GM12878 (cell line): ENCODE data around the gene PORCN. TPM values are rescaled to one million over a fixed set of nuclear protein-coding genes. Genes with fewer than 3 reads are reported as not detected.

Experiments
- ATF2 ChIP-seq: IDR thresholded peaks from 2 replicates; pipeline ENCODE4 v1.6.1; 2012; ENCODE audit warnings: low read length, inconsistent platforms
- BHLHE40 ChIP-seq, 2 experiments: fragments of 450-650 bp in 1 of 2; IDR thresholded peaks; 2 replicates each; pipeline ENCODE4 v1.6.1; 2011 to 2017; ENCODE audit warnings: low read depth in 2 of 2, borderline replicate concordance in 1 of 2, improper control_type of control experiment in 1 of 2, low read length in 1 of 2, mild to moderate bottlenecking in 1 of 2
- CHD2 ChIP-seq: IDR thresholded peaks from 2 replicates; pipeline ENCODE4 v1.6.1; 2011; ENCODE audit warnings: low read depth, low read length, improper control_type of control experiment, borderline replicate concordance
- CHD4 ChIP-seq: fragments of 200-600 bp; sonication (generic); IDR thresholded peaks from 2 replicates; pipeline ENCODE4 v1.6.1; 2016; ENCODE audit warnings: mild to moderate bottlenecking
- CTCF ChIP-seq, 3 experiments: IDR thresholded peaks in 2 of 3; conservative IDR thresholded peaks in 1 of 3; 2 replicates each; pipeline ENCODE4 v1.5.1; 2011; ENCODE audit warnings: low read depth in 3 of 3, low read length in 3 of 3, mild to moderate bottlenecking in 3 of 3, control low read depth in 2 of 3, moderate library complexity in 2 of 3, inconsistent platforms in 1 of 3, mixed read lengths in 1 of 3; ENCODE audit not compliant: control insufficient read depth in 2 of 3, insufficient read depth in 1 of 3; ENCODE audit errors: extremely low read depth in 1 of 3
- E2F4 ChIP-seq: IDR thresholded peaks from 2 replicates; pipeline ENCODE4 v1.6.1; 2012; ENCODE audit warnings: low read depth, low read length, improper control_type of control experiment
- HDAC6 ChIP-seq: fragments of 200-600 bp; sonication (generic); IDR thresholded peaks from one replicate; pipeline ENCODE4 v1.8.0; 2017; ENCODE audit warnings: antibody characterized with exemption; ENCODE audit not compliant: unreplicated experiment
- JUND ChIP-seq: IDR thresholded peaks from 2 replicates; pipeline ENCODE4 v1.6.1; 2012; ENCODE audit warnings: low read depth, mild to moderate bottlenecking, low read length, improper control_type of control experiment, moderate library complexity
- LARP7 ChIP-seq: fragments of 450-650 bp; IDR thresholded peaks from 2 replicates; pipeline ENCODE4 v1.6.1; 2017; ENCODE audit warnings: mild to moderate bottlenecking
- MTA2 ChIP-seq: fragments of 450-650 bp; IDR thresholded peaks from 2 replicates; pipeline ENCODE4 v1.6.1; 2016; ENCODE audit warnings: low read depth, mild to moderate bottlenecking, moderate library complexity
- MTA3 ChIP-seq: IDR thresholded peaks from 2 replicates; pipeline ENCODE4 v1.6.1; 2012; ENCODE audit warnings: low read length, inconsistent platforms, borderline replicate concordance
- NFIC ChIP-seq: IDR thresholded peaks from 2 replicates; pipeline ENCODE4 v1.6.1; 2012; ENCODE audit warnings: low read depth, mild to moderate bottlenecking, inconsistent platforms, low read length, moderate library complexity
- NFYA ChIP-seq: IDR thresholded peaks from 2 replicates; pipeline ENCODE4 v1.6.1; 2011; ENCODE audit warnings: low read depth, mild to moderate bottlenecking, low read length, improper control_type of control experiment, borderline replicate concordance
- NKRF ChIP-seq: fragments of 450-650 bp; conservative IDR thresholded peaks from 2 replicates; pipeline ENCODE4 v1.6.1; 2017; ENCODE audit warnings: mild to moderate bottlenecking, moderate library complexity
- NR2C1 ChIP-seq: fragments of 450-650 bp; IDR thresholded peaks from 2 replicates; pipeline ENCODE4 v1.6.1; 2017; ENCODE audit warnings: antibody characterized with exemption, mild to moderate bottlenecking, moderate library complexity
- POLR2A ChIP-seq: IDR thresholded peaks from 2 replicates; pipeline ENCODE4 v1.6.1; 2011; ENCODE audit warnings: low read depth, mild to moderate bottlenecking, low read length
- POLR2AphosphoS2 ChIP-seq: IDR thresholded peaks from 2 replicates; pipeline ENCODE4 v1.6.1; 2011; ENCODE audit warnings: low read depth, mild to moderate bottlenecking, low read length, improper control_type of control experiment, moderate library complexity
- RELA ChIP-seq: fragments of 450-650 bp; IDR thresholded peaks from 2 replicates; pipeline ENCODE4 v1.8.0; 2014; ENCODE audit warnings: borderline replicate concordance; ENCODE audit not compliant: partially characterized antibody
- SMARCA5 ChIP-seq: fragments of 450-650 bp; IDR thresholded peaks from 2 replicates; pipeline ENCODE4 v1.6.1; 2017; ENCODE audit warnings: mild to moderate bottlenecking
- SREBF1 ChIP-seq: IDR thresholded peaks from 2 replicates; pipeline ENCODE4 v1.6.1; 2012; ENCODE audit warnings: mild to moderate bottlenecking, low read length
- TARDBP ChIP-seq: IDR thresholded peaks from 2 replicates; pipeline ENCODE4 v1.6.1; 2016; ENCODE audit warnings: borderline replicate concordance
- TCF7 ChIP-seq: IDR thresholded peaks from 2 replicates; pipeline ENCODE4 v1.6.1; 2014; ENCODE audit warnings: antibody characterized with exemption, borderline replicate concordance
- USF2 ChIP-seq: IDR thresholded peaks from 2 replicates; pipeline ENCODE4 v1.6.1; 2011; ENCODE audit warnings: low read depth, low read length, improper control_type of control experiment, borderline replicate concordance
- ZBED1 ChIP-seq: IDR thresholded peaks from 2 replicates; pipeline ENCODE4 v1.6.1; 2016; ENCODE audit warnings: borderline replicate concordance
- polyA plus RNA-seq, 11 experiments: library from polyadenylated mRNA; depleted of rRNA in 4 of 11; unstranded in 6 of 11; stranded (reverse) in 5 of 11; fragments of >200 nt; fragmentation: Nextera tagmentation in 4 of 11; fragmentation: Illumina TruSeq in 1 of 11; extraction: Ambion mirVana in 4 of 11; extraction: Trizol in 1 of 11; gene quantifications; 1 replicate in 1 of 11; 2 replicates in 10 of 11; pipeline versions ENCODE4 v1.2.1 to v1.2.3, GENCODE V29; 2011 to 2016; ENCODE audit warnings: inconsistent platforms in 2 of 11, missing spikeins in 2 of 11, low read depth in 1 of 11
- total RNA-seq, 4 experiments: library from RNA; depleted of rRNA in 3 of 4; stranded (reverse); fragments of >200 nt in 3 of 4; fragmentation: Illumina TruSeq in 1 of 4; extraction: Trizol in 1 of 4; gene quantifications; 2 replicates each; pipeline versions ENCODE4 v1.2.1 to v1.2.3, GENCODE V29; 2013 to 2021

PORCN gene
- total and polyA plus RNA-seq, 10 of the 15 experiments (the other 5 are each of a cell fraction or from before 2014, with no cell fraction given) = 0.27 to 21.0 (median 14.1) TPM

- TF ChIP-seq E2F4 = peak; percentile 81
- peak; percentile 38; the same call in 1 of the 2 replicates for TF ChIP-seq CHD2
- no peak for TF ChIP-seq RELA
- no peak for TF ChIP-seq LARP7
- TF ChIP-seq CHD4 = no peak
- no peak for TF ChIP-seq SREBF1
- no peak for TF ChIP-seq HDAC6
- TF ChIP-seq ATF2 = no peak
- no peak for TF ChIP-seq NFIC
- TF ChIP-seq SMARCA5 = no peak
- TF ChIP-seq CTCF (IDR thresholded peaks at IDR 0.05 in 2 of 3, conservative IDR thresholded peaks at IDR 0.05 in 1 of 3; ENCODE audit: control insufficient read depth in 2 of 3, extremely low read depth in 1 of 3, insufficient read depth in 1 of 3, low read depth in 3 of 3, low read length in 3 of 3) = no peak
- peak; percentile 70; the same call in 1 of the 2 replicates for TF ChIP-seq POLR2AphosphoS2
- peak; percentile 81 to 92; a peak in 3 of 4 replicates for TF ChIP-seq BHLHE40 (IDR thresholded peaks at IDR 0.05; ENCODE audit: borderline replicate concordance in 1 of 2, low read depth in 2 of 2, low read length in 1 of 2)
- TF ChIP-seq TCF7 = no peak
- peak; percentile 94 for TF ChIP-seq POLR2A
- no peak for TF ChIP-seq TARDBP
- TF ChIP-seq NR2C1 = no peak
- TF ChIP-seq JUND = no peak
- TF ChIP-seq ZBED1 = no peak
- TF ChIP-seq MTA2 = peak; percentile 29; the same call in 1 of the 2 replicates
- TF ChIP-seq MTA3 = no peak
- no peak for TF ChIP-seq NKRF
- TF ChIP-seq NFYA = no peak; the same call in 1 of the 2 replicates
- TF ChIP-seq USF2 = peak; percentile 70
These were observed 12.8 kb downstream of the PORCN start, which contains the start of gene EBP (continued) for GRCh38 chrX:48521353-48522243.
